Mucosa of descending colon (tissue), 3 donors: ENCODE results near the gene DOCK1. TPM values are rescaled to one million over a fixed set of nuclear protein-coding genes. Genes with fewer than 3 reads are reported as not detected.

Source experiments
- ATAC-seq: fragments of 200-7000 bp; cut with Tn5 transposase; one replicate; pipeline ENCODE4 v1.9.1; 2020; ENCODE audit warnings: mild to moderate bottlenecking, moderate library complexity
- DNase-seq, 3 donors: peaks; one replicate each; pipeline ENCODE4 v3.0.0-alpha.2; 2020
- H3K36me3 ChIP-seq: fragments of 200-600 bp; one replicate; pipeline ENCODE4 v1.8.0; 2021; ENCODE audit warnings: low read depth, mild to moderate bottlenecking
- H3K4me1 ChIP-seq: fragments of 200-600 bp; one replicate; pipeline ENCODE4 v1.8.0; 2021; ENCODE audit warnings: low read depth, mild to moderate bottlenecking
- H3K4me3 ChIP-seq: fragments of 200-600 bp; one replicate; pipeline ENCODE4 v1.8.0; 2021; ENCODE audit warnings: mild to moderate bottlenecking
- H3K9me3 ChIP-seq: fragments of 200-600 bp; one replicate; pipeline ENCODE4 v1.8.0; 2021; ENCODE audit warnings: mild to moderate bottlenecking
- intact Hi-C, 2 donors: fragments of 100-400 bp; cut with DNase I in 1 of 2; cut with micrococcal nuclease in 1 of 2; formaldehyde crosslinking; loops; one replicate each; pipeline versions ENCODE4 v1.11.0 to v1.11.1; 2022; cut with DNase I, micrococcal nuclease
- total RNA-seq, 3 donors: library from RNA; stranded (reverse); fragmentation: NEBNext Ultra II Directional in 2 of 3; extraction: Animal tissue kit (Norgen Biotek cat#: 25700) in 2 of 3; gene quantifications; one replicate each; pipeline versions ENCODE4 v1.2.1 to v1.2.4, GENCODE V29; 2021 to 2023
- TF ChIP-seq, protein P1 (sequence below): fragments of 200-600 bp; IDR thresholded peaks from one replicate; pipeline ENCODE4 v1.8.0; 2022; ENCODE audit warnings: antibody characterized with exemption, mild to moderate bottlenecking
- donor health status: DM: no; HTN: no; CAD: no; lungs with moderate emphysema.
- donor health status: DM: no; HTN: no; CAD: no.
- donor health status: DM: no; HTN: yes; CAD: no.

DOCK1 gene
- total RNA-seq, 3 donors from 2014 or later: 56.5 to 103 (median 74.1) TPM

DNA sequence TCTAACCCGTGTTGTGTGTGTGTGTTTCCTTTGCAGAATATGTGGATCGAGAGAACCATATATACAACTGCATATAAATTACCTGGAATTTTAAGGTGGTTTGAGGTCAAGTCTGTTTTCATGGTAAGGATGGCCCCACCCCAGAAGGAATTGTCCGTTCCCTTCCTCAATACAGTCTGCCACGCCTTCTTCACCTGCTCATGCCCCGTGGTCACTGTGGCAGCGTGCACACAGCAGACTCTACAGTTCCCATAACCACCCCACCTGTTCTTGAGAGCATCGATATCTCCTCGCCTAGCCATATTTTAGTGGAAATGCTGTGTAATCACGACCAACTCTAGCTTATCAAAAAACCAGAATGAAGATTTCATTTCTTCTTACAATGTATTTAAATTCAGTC lies 509.9 kb downstream of the DOCK1 start:
- Histone ChIP-seq H3K4me1 (no peaks in the 10 kb centered on the region), H3K36me3 (no peaks in the 10 kb centered on the region), H3K4me3 (no peak overlapping the region), H3K9me3 (no peaks in the 10 kb centered on the region)
- intact Hi-C loops: no loop called here
- peak in 2 of 3 donors; percentile 49 to 67 for DNase-seq
- peak; percentile 88 for ATAC-seq
- TF ChIP-seq, protein P1, sequence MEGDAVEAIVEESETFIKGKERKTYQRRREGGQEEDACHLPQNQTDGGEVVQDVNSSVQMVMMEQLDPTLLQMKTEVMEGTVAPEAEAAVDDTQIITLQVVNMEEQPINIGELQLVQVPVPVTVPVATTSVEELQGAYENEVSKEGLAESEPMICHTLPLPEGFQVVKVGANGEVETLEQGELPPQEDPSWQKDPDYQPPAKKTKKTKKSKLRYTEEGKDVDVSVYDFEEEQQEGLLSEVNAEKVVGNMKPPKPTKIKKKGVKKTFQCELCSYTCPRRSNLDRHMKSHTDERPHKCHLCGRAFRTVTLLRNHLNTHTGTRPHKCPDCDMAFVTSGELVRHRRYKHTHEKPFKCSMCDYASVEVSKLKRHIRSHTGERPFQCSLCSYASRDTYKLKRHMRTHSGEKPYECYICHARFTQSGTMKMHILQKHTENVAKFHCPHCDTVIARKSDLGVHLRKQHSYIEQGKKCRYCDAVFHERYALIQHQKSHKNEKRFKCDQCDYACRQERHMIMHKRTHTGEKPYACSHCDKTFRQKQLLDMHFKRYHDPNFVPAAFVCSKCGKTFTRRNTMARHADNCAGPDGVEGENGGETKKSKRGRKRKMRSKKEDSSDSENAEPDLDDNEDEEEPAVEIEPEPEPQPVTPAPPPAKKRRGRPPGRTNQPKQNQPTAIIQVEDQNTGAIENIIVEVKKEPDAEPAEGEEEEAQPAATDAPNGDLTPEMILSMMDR: no peak

DNA sequence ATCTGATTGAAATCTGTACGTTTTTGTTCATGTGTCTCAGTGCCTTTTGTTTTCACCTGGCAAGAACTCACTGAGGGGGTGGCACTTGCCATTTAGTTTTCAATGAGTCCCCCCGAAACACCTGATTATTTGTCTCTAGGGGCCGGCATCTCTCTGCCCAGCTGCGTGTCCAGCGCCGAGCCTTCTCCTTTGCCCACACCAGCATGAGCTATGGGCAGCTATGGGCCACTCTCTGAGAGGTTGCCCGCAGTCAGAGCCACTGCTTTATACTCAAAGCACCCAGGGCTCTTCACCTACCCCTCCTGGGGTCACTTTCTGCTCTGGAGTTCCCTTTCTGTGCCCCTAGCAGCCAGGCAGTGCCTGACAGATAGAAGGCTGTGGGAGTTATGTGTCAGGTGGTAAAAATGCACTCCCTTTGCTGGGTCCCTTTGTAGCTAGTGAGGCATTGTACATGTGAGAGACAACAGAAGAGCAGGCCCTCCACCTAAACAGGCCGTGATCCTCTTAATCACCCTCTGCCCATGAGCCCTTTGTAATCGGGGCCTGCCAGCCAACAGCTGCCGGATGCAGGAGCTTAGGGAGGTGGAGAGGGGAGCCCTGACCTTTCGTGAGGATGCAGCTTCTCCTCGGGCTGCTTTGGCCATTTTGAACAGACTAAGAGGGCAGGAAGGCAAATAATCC lies 510.8 kb downstream of the DOCK1 start:
- ATAC-seq: no peak

DNA sequence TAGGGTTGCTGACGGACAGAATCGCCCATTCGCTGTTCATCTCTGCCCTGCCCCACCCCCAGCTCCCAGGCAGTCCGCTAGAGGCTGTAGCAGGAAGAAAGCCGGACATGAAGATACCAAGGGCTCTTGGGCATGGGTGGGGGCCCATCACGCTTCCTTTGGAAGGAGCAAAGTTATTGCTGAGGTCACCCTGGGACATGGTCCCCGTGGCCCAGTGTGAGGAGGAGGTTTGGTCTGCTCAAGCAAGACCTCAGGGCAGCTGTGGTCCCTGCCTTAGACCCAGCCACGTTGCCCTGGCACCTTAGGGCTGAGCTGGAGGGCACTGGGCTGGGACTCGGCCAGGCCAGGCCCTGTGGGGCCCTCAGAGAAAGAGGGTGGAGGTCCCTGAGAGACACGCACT lies 511.8 kb downstream of the DOCK1 start:
- H3K4me3 ChIP-seq: no peak overlapping the region
- ATAC-seq: no peak
- no peaks in the 10 kb centered on the region for H3K9me3 ChIP-seq
- H3K4me1 ChIP-seq: no peaks in the 10 kb centered on the region
- no peaks in the 10 kb centered on the region for H3K36me3 ChIP-seq
- no peak for DNase-seq
- intact Hi-C loops: no loop called here
- TF ChIP-seq, protein P1: no peak

More for the DNA sequence above, 510.8 kb downstream of the DOCK1 start:
- Histone ChIP-seq H3K9me3 (no peaks in the 10 kb centered on the region), H3K4me1 (no peaks in the 10 kb centered on the region), H3K36me3 (no peaks in the 10 kb centered on the region), H3K4me3 (no peak overlapping the region)
- TF ChIP-seq, protein P1: no peak
- no peak for DNase-seq
- intact Hi-C loops: no loop called here

- intact Hi-C loops: no loop called here
- H3K4me3 ChIP-seq: no peak overlapping the region
- TF ChIP-seq, protein P1: no peak
- H3K4me1 ChIP-seq: no peaks in the 10 kb centered on the region
- H3K9me3 ChIP-seq: no peaks in the 10 kb centered on the region
- no peak for DNase-seq
- ATAC-seq: no peak
- no peaks in the 10 kb centered on the region for H3K36me3 ChIP-seq
These were observed 512.6 kb downstream of the DOCK1 start for GRCh38 chr10:127417686-127418401.

DNA sequence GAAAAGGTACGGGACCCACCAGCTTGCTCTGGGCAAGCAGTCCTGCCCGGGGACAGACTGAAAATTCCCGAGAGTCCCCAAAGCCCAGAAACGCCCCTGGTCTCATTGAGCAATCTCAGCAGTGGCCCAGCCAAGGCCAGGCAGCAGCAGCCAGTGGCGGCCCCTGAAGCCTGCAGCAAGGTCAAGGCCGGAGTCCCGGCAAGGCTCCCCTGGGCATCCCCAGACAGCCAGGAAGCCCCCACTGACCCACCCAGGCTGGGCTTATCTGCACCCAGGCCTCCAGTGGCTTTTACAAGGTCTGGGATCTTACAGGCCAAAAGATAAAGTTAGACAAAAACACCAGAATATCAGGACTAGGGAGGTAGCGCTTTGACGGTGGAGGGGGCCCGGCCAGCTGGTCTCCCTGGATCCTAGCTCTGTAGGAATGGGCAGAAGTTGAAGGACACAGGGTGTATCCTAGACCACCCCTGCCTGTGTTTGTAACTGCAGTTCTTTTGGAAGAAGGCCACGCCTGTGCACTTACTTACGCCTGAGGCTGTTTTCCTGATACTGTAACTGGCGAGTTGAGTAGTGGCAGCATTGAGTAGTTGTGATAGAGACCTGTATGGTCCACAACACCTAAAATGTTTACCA lies 513.4 kb downstream of the DOCK1 start:
- TF ChIP-seq, protein P1: no peak
- no peak for ATAC-seq
- DNase-seq: no peak
- intact Hi-C loops: no loop called here
- Histone ChIP-seq H3K36me3 (no peaks in the 10 kb centered on the region), H3K4me1 (no peaks in the 10 kb centered on the region), H3K9me3 (no peaks in the 10 kb centered on the region), H3K4me3 (no peak overlapping the region)
